GM12873 (cell line): Measurements from ENCODE around the gene ALPL.

Experiments
- TF ChIP-seq, protein P1 (sequence below): IDR thresholded peaks from 2 replicates; pipeline ENCODE4 v1.5.1; 2012; ENCODE audit warnings: low read depth, mild to moderate bottlenecking, moderate library complexity, low read length, control low read depth; ENCODE audit not compliant: insufficient read depth; ENCODE audit errors: missing control alignments

Gene ALPL

DNA sequence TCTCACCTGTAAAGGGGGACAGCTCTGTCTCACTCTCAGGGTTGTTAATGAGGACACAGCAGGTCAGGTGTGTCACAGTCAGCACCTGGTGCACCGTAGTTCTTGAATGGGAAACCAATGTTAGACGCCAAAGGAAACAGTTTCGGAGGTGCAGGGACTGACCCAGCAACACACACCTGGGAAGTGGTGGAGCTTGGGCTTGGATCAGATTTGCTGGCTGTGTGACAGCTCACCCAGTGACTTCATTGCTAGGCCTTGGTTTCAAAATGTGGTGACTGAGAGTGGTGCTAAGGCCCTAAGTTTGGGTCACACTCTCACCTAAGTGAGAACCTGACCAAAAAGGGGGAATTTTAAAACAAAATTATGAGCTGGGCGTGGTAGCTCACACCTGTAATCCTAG lies 34.9 kb downstream of the ALPL start:
- TF ChIP-seq, protein P1, sequence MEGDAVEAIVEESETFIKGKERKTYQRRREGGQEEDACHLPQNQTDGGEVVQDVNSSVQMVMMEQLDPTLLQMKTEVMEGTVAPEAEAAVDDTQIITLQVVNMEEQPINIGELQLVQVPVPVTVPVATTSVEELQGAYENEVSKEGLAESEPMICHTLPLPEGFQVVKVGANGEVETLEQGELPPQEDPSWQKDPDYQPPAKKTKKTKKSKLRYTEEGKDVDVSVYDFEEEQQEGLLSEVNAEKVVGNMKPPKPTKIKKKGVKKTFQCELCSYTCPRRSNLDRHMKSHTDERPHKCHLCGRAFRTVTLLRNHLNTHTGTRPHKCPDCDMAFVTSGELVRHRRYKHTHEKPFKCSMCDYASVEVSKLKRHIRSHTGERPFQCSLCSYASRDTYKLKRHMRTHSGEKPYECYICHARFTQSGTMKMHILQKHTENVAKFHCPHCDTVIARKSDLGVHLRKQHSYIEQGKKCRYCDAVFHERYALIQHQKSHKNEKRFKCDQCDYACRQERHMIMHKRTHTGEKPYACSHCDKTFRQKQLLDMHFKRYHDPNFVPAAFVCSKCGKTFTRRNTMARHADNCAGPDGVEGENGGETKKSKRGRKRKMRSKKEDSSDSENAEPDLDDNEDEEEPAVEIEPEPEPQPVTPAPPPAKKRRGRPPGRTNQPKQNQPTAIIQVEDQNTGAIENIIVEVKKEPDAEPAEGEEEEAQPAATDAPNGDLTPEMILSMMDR, result no peak

DNA sequence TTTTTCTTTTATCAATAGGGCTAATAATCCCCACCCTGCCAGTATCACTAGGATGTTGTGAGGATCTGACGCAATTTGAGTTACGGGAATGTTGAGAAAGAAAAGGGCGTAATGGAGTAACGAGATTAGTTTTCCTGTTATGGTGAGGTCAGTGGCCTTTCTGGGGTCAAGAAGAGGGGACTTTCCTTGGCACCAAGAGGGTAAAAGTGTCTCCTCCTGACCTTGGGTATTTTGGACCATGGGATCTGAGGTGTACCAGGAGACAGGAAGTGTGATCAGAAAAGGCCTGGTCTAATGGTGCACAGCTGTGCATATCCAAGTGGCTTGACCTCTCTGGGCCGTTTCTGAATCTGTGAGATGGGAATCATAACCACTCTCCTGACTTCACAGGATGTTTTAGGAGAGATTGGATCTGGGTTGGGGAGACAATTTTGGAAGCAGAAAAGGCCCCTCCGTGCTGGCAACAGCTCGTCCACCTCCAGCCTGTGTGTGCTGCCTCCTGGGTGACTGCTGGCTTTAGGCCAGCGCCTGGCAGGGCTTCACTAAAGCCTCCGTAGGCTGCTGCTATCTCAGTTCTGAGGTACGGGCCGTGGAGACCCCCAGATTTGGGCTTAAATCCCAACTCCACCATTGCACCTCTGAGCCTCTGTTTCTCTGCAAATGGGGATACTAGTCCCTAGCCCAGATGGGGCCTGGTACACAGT lies 37.1 kb downstream of the ALPL start:
- TF ChIP-seq, protein P1, result no peak

DNA sequence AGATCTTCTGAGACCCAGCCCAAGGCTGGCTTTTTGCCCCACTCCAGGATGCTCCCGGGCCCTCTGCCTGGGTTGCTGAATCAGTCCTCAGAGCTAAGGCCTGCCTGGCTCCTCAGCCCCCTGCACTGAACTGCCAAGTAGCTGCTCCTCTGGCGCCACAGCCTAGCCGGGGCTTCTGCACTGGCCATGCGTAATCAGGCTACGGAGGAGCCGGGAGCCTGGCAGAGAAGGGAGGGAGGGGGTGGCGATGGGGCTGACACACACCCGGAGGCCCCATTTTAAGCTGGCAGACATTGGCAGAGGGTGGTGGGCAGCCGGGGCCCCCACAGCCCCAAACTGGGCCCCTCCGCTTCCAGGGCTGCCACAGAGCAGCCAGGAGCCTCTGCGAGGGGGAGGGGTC lies 38.7 kb downstream of the ALPL start:
- TF ChIP-seq, protein P1, result no peak

DNA sequence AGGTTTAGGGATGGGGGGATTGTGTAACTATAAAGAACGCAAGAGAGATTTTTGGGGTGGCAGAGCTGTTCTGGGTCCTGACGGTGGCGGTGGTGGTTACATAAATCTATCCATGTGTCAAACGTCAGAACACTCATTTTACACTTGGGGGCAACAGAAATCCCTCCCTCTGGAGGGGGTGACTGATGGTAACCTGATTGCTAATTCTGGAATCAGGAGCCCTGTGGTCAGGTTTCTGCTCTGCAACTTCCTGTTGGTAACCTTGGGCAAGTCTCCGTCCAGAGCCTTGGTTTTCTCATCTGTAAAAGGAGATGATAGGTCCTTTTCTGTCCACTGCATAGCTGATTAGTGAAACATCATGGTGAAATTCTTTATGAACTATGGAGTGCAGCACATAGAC lies 40.9 kb downstream of the ALPL start:
- TF ChIP-seq, protein P1, result no peak

DNA sequence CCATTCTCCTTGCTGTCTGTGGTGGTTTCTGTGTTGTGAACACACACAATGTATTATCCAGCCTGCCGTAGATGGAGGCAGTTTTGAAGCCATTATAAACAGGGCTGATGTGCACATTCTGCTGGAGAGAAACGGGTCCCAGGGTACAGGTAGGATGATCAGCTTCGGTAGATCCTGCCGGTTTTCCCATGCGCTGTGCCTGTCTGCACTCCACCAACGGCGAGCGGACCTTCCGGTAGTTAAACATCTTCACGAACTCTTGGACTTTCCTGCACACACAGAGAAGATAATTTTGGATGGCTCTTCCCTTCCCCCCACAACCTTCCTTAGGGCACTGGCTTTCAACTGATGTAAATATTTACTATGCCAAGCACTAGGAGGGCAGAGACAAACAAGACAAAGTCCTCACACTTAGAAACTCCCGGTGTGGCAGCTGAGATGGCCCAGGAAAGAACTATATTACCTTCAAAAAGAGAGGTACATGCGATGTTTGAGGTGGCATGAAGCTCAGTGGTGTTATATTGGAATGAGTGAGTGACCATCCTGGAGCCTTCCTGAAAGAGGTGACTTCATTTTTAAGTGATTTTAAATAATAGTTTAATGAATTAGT lies 41.7 kb downstream of the ALPL start:
- TF ChIP-seq, protein P1, result no peak

DNA sequence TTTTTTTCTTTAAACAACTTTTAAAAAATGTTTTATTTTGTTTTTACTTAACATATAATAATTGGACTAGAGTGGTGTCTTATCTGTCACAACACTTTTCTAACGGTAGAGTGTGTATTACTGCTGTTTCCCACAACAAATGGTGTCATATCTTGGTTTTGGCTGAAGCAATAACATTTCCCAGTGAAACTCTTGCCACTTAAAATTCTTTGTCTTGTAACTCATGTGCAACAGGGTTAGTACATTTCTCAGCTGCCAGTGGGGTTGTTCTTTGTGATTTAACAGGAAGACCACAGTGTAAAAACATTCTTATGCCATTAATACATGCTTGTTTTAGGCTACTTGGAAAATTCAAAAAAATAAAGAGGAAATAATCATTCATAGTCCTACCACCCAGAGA lies 43.5 kb downstream of the ALPL start:
- TF ChIP-seq, protein P1, result no peak

DNA sequence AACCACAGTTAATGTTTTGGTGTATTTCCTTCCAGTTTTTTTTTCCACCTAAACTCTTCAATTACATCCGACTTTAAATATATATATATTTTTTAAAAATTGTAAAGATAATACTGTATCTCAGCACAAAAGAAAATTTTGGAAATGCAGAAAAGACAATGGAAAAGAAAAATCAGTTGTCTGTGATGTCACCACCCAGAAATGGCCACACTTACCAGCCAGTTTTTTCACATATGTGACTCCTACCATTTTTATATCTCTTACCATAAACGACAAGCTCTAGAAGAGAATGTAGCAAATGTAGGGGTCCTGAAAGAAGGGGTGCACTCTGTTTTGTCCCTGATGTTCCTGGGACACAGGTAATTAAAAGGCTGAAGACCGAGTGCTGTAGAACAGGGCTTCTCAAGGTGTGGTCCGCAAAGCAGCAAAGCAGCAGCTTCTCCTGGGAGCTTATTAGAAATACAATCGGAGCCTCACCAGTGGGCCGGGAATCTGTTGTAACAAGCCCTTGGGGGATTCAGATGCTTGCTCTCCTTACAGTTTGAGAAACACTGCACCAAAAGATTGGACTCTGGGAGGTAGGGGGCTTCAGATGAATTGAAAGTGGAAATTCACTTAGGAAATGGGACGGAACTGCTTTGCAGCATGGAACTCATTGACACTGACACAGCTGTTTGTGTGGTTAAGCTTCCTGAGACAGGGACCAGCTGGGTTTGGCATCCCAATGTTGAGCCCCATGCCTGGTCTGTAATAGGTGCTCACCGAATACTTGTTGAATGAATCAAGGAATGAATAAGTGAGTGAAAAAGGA lies 44.1 kb downstream of the ALPL start:
- TF ChIP-seq, protein P1, result no peak
